ENCODE data around the gene CFAP53. TPM values are rescaled to one million over a fixed set of nuclear protein-coding genes. Genes with fewer than 3 reads are reported as not detected.
"Not testable (repeated sequence)": the region's sequence is repeated elsewhere in the genome, so short reads cannot be mapped to it uniquely, and the experiment has no call there.

The CFAP53 gene
- total and polyA plus RNA-seq, 7 experiments from 2014 or later = 0.09 to 1.8 (median 0.45) TPM; not detected in 1

GRCh38 chr18:50231621-50232020, 34.7 kb downstream of the CFAP53 start:
- ChIA-PET CTCF (no interaction called here), POLR2A (no interaction called here)
- peaks cover 2 to 18% (median 14%) of the 10 kb centered on the region in 5 donors for H3K27me3 Mint-ChIP-seq
- H3K27me3 ChIP-seq (ENCODE audit: control insufficient read depth in 2 of 2, insufficient read depth in 2 of 2, low read length in 2 of 2) = peaks cover 0 to 5% of the 10 kb centered on the region in 2 donors
- H3K4me3 ChIP-seq (ENCODE audit: low read length) = no peak overlapping the region
- H3K9me3 Mint-ChIP-seq = peaks cover 0 to 2% (median 0%) of the 10 kb centered on the region in 11 donors
- no peaks in the 10 kb centered on the region for H3K9me3 ChIP-seq (ENCODE audit: control insufficient read depth in 2 of 3, low read length in 3 of 3)
- no peaks in the 10 kb centered on the region for H3K36me3 ChIP-seq (ENCODE audit: control insufficient read depth in 2 of 3, insufficient read depth in 3 of 3, low read length in 3 of 3)
- no peaks in the 10 kb centered on the region for H3K4me1 ChIP-seq (ENCODE audit: control insufficient read depth in 2 of 2, insufficient read depth in 2 of 2, low read length in 2 of 2)
- H3K27ac ChIP-seq (ENCODE audit: low read depth, low read length) = no peak overlapping the region
- intact Hi-C loops (cut with micrococcal nuclease) = no loop called here
- peaks cover 0 to 3% (median 0%) of the 10 kb centered on the region in 5 donors for H3K36me3 Mint-ChIP-seq
- DNase-seq = no peak
- H3K4me1 Mint-ChIP-seq = peaks cover 0 to 3% (median 0%) of the 10 kb centered on the region in 7 donors
- ATAC-seq = no peak
- H3K27ac Mint-ChIP-seq = no peak overlapping the region
- H3K4me3 Mint-ChIP-seq = no peak overlapping the region

- H3K4me1 ChIP-seq (ENCODE audit: control insufficient read depth in 2 of 2, insufficient read depth in 2 of 2, low read length in 2 of 2); POLR2A ChIA-PET; H3K4me3 Mint-ChIP-seq; H3K27me3 ChIP-seq (ENCODE audit: control insufficient read depth in 2 of 2, insufficient read depth in 2 of 2, low read length in 2 of 2); H3K4me3 ChIP-seq (ENCODE audit: low read length); H3K36me3 ChIP-seq (ENCODE audit: control insufficient read depth in 2 of 3, insufficient read depth in 3 of 3, low read length in 3 of 3); H3K27ac ChIP-seq (ENCODE audit: low read depth, low read length); intact Hi-C loops (cut with micrococcal nuclease); H3K27ac Mint-ChIP-seq; H3K9me3 ChIP-seq (ENCODE audit: control insufficient read depth in 2 of 3, low read length in 3 of 3); H3K4me1 Mint-ChIP-seq; DNase-seq; ATAC-seq: not testable (repeated sequence)
- Mint-ChIP-seq H3K27me3 (peaks cover 19 to 38% (median 29%) of the 10 kb centered on the region in 5 donors), H3K9me3 (peaks cover 0 to 23% (median 12%) of the 10 kb centered on the region in 11 donors), H3K36me3 (peaks cover 0 to 11% (median 5%) of the 10 kb centered on the region in 5 donors)
- CTCF ChIA-PET = interaction anchor here (3.2 kb wide), 1 partner anchor 136 kb away, joined by 33 read pairs; no protein-coding TSS in a partner anchor
Observed at GRCh38 chr18:50220249-50220648, 46.0 kb downstream of the CFAP53 start.

- Histone ChIP-seq H3K4me1 (ENCODE audit: control insufficient read depth in 2 of 2, insufficient read depth in 2 of 2, low read length in 2 of 2) (no peaks in the 10 kb centered on the region), H3K9me3 (ENCODE audit: control insufficient read depth in 2 of 3, low read length in 3 of 3) (peaks cover 0 to 3% (median 0%) of the 10 kb centered on the region in 3 experiments), H3K27me3 (ENCODE audit: control insufficient read depth in 2 of 2, insufficient read depth in 2 of 2, low read length in 2 of 2) (no peaks in the 10 kb centered on the region), H3K4me3 (ENCODE audit: low read length) (no peak overlapping the region), H3K36me3 (ENCODE audit: control insufficient read depth in 2 of 3, insufficient read depth in 3 of 3, low read length in 3 of 3) (no peaks in the 10 kb centered on the region), H3K27ac (ENCODE audit: low read depth, low read length) (no peak overlapping the region)
- Mint-ChIP-seq H3K27ac (no peak overlapping the region), H3K9me3 (peaks cover 0 to 23% (median 12%) of the 10 kb centered on the region in 11 donors), H3K4me1 (no peaks in the 10 kb centered on the region), H3K27me3 (peaks cover 21 to 47% (median 29%) of the 10 kb centered on the region in 5 donors), H3K36me3 (peaks cover 0 to 11% (median 5%) of the 10 kb centered on the region in 5 donors), H3K4me3 (no peak overlapping the region)
- ATAC-seq (peak; percentile 54), DNase-seq (peak in 4 of 9 donors; percentile 19 to 37 (median 28))
- intact Hi-C loops (cut with micrococcal nuclease) = loop anchor here (1.0 to 5.0 kb wide), 4 partner anchors 50 to 209 kb away; partner anchors contain the start of gene MBD1 (in 1 of the 2)
- POLR2A ChIA-PET = interaction anchor here (1.2 kb wide), 1 partner anchor 138 kb away, joined by 4 read pairs; no protein-coding TSS in a partner anchor
- CTCF ChIA-PET = interaction anchor here (1.0 to 3.2 kb wide), 2 partner anchors 133 to 138 kb away, joined by 3 to 33 read pairs; no protein-coding TSS in a partner anchor
Observed at GRCh38 chr18:50218432-50219197, 47.7 kb downstream of the CFAP53 start.

- Histone ChIP-seq H3K27ac (ENCODE audit: low read depth, low read length) (no peak overlapping the region), H3K36me3 (ENCODE audit: control insufficient read depth in 2 of 3, insufficient read depth in 3 of 3, low read length in 3 of 3) (no peaks in the 10 kb centered on the region), H3K9me3 (ENCODE audit: control insufficient read depth in 2 of 3, low read length in 3 of 3) (no peaks in the 10 kb centered on the region), H3K27me3 (ENCODE audit: control insufficient read depth in 2 of 2, insufficient read depth in 2 of 2, low read length in 2 of 2) (no peaks in the 10 kb centered on the region), H3K4me3 (ENCODE audit: low read length) (no peak overlapping the region), H3K4me1 (ENCODE audit: control insufficient read depth in 2 of 2, insufficient read depth in 2 of 2, low read length in 2 of 2) (no peaks in the 10 kb centered on the region)
- no peaks in the 10 kb centered on the region for H3K36me3 Mint-ChIP-seq
- intact Hi-C loops (cut with micrococcal nuclease) = loop anchor here in 1 of 2 donors (10.0 kb wide), 1 partner anchor 265 kb away; no protein-coding TSS in a partner anchor
- peaks cover 0 to 2% (median 0%) of the 10 kb centered on the region in 11 donors for H3K9me3 Mint-ChIP-seq
- no peak overlapping the region for H3K4me3 Mint-ChIP-seq
- DNase-seq (no peak), ATAC-seq (no peak)
- ChIA-PET POLR2A (no interaction called here), CTCF (no interaction called here)
- peaks cover 27 to 71% (median 52%) of the 10 kb centered on the region in 5 donors for H3K27me3 Mint-ChIP-seq
- no peak overlapping the region for H3K27ac Mint-ChIP-seq
- peaks cover 1 to 3% (median 3%) of the 10 kb centered on the region in 7 donors for H3K4me1 Mint-ChIP-seq
Observed at GRCh38 chr18:50209311-50209710, 57.0 kb downstream of the CFAP53 start.

GRCh38 chr18:50207722-50208121, 58.6 kb downstream of the CFAP53 start:
- DNase-seq (no peak), ATAC-seq (no peak)
- Histone ChIP-seq H3K36me3 (ENCODE audit: control insufficient read depth in 2 of 3, insufficient read depth in 3 of 3, low read length in 3 of 3) (no peaks in the 10 kb centered on the region), H3K4me3 (ENCODE audit: low read length) (no peak overlapping the region), H3K27me3 (ENCODE audit: control insufficient read depth in 2 of 2, insufficient read depth in 2 of 2, low read length in 2 of 2) (no peaks in the 10 kb centered on the region), H3K27ac (ENCODE audit: low read depth, low read length) (no peak overlapping the region), H3K4me1 (ENCODE audit: control insufficient read depth in 2 of 2, insufficient read depth in 2 of 2, low read length in 2 of 2) (no peaks in the 10 kb centered on the region), H3K9me3 (ENCODE audit: control insufficient read depth in 2 of 3, low read length in 3 of 3) (no peaks in the 10 kb centered on the region)
- Mint-ChIP-seq H3K9me3 (peaks cover 0 to 2% (median 0%) of the 10 kb centered on the region in 11 donors), H3K27ac (no peak overlapping the region), H3K4me1 (peaks cover 5 to 12% (median 9%) of the 10 kb centered on the region in 7 donors), H3K4me3 (no peak overlapping the region), H3K27me3 (peaks cover 39 to 73% (median 66%) of the 10 kb centered on the region in 5 donors), H3K36me3 (no peaks in the 10 kb centered on the region)
- intact Hi-C loops (cut with micrococcal nuclease) = loop anchor here in 1 of 2 donors (10.0 kb wide), 1 partner anchor 263 kb away; no protein-coding TSS in a partner anchor
- ChIA-PET POLR2A (no interaction called here), CTCF (no interaction called here)

GRCh38 chr18:50203801-50204604, 62.3 kb downstream of the CFAP53 start:
- Mint-ChIP-seq H3K27me3 (peaks cover 48 to 61% (median 57%) of the 10 kb centered on the region in 5 donors), H3K27ac (no peak overlapping the region), H3K4me3 (peak overlapping the region in 6 of 10 donors; percentile 20 to 61 (median 32)), H3K36me3 (peaks cover 0 to 4% (median 0%) of the 10 kb centered on the region in 5 donors), H3K4me1 (peaks cover 5 to 12% (median 9%) of the 10 kb centered on the region in 7 donors), H3K9me3 (peaks cover 0 to 16% (median 6%) of the 10 kb centered on the region in 11 donors)
- DNase-seq (peak in 2 of 9 donors; percentile 17 to 28), ATAC-seq (no peak)
- Histone ChIP-seq H3K36me3 (ENCODE audit: control insufficient read depth in 2 of 3, insufficient read depth in 3 of 3, low read length in 3 of 3) (no peaks in the 10 kb centered on the region), H3K27ac (ENCODE audit: low read depth, low read length) (no peak overlapping the region), H3K4me3 (ENCODE audit: low read length) (no peak overlapping the region), H3K4me1 (ENCODE audit: control insufficient read depth in 2 of 2, insufficient read depth in 2 of 2, low read length in 2 of 2) (no peaks in the 10 kb centered on the region), H3K9me3 (ENCODE audit: control insufficient read depth in 2 of 3, low read length in 3 of 3) (peaks cover 0 to 5% (median 0%) of the 10 kb centered on the region in 3 experiments), H3K27me3 (ENCODE audit: control insufficient read depth in 2 of 2, insufficient read depth in 2 of 2, low read length in 2 of 2) (peaks cover 0 to 3% of the 10 kb centered on the region in 2 donors)
- intact Hi-C loops (cut with micrococcal nuclease) = loop anchor here (2.0 to 10.0 kb wide), 3 partner anchors 153 to 259 kb away; no protein-coding TSS in a partner anchor
- ChIA-PET CTCF (no interaction called here), POLR2A (no interaction called here)

Measured in naive thymus-derived CD4-positive, alpha-beta T cell (primary cell).